ENCODE results near the gene RAB3B. TPM values are rescaled to one million over a fixed set of nuclear protein-coding genes. Genes with fewer than 3 reads are reported as not detected.

RAB3B gene
- total and polyA plus RNA-seq, 9 of the 15 experiments (the other 6 are each of a cell fraction or from before 2014, with no cell fraction given): 0.07 to 0.47 (median 0.27) TPM

GRCh38 chr1:51877434-51878307 lies 112.8 kb downstream of the RAB3B start (continued):
- TF ChIP-seq, protein P1, sequence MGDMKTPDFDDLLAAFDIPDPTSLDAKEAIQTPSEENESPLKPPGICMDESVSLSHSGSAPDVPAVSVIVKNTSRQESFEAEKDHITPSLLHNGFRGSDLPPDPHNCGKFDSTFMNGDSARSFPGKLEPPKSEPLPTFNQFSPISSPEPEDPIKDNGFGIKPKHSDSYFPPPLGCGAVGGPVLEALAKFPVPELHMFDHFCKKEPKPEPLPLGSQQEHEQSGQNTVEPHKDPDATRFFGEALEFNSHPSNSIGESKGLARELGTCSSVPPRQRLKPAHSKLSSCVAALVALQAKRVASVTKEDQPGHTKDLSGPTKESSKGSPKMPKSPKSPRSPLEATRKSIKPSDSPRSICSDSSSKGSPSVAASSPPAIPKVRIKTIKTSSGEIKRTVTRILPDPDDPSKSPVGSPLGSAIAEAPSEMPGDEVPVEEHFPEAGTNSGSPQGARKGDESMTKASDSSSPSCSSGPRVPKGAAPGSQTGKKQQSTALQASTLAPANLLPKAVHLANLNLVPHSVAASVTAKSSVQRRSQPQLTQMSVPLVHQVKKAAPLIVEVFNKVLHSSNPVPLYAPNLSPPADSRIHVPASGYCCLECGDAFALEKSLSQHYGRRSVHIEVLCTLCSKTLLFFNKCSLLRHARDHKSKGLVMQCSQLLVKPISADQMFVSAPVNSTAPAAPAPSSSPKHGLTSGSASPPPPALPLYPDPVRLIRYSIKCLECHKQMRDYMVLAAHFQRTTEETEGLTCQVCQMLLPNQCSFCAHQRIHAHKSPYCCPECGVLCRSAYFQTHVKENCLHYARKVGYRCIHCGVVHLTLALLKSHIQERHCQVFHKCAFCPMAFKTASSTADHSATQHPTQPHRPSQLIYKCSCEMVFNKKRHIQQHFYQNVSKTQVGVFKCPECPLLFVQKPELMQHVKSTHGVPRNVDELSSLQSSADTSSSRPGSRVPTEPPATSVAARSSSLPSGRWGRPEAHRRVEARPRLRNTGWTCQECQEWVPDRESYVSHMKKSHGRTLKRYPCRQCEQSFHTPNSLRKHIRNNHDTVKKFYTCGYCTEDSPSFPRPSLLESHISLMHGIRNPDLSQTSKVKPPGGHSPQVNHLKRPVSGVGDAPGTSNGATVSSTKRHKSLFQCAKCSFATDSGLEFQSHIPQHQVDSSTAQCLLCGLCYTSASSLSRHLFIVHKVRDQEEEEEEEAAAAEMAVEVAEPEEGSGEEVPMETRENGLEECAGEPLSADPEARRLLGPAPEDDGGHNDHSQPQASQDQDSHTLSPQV (IDR thresholded peaks at IDR 0.05): peak; percentile 54; the same call in 1 of the 2 replicates
- TF ChIP-seq, protein P2, sequence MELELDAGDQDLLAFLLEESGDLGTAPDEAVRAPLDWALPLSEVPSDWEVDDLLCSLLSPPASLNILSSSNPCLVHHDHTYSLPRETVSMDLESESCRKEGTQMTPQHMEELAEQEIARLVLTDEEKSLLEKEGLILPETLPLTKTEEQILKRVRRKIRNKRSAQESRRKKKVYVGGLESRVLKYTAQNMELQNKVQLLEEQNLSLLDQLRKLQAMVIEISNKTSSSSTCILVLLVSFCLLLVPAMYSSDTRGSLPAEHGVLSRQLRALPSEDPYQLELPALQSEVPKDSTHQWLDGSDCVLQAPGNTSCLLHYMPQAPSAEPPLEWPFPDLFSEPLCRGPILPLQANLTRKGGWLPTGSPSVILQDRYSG (tag; conservative IDR thresholded peaks at IDR 0.05; ENCODE audit: low read depth): no peak
- peak; percentile 39 for TF ChIP-seq CHD1 (IDR thresholded peaks at IDR 0.05; ENCODE audit: low read length)
- TF ChIP-seq POLR3A (IDR thresholded peaks at IDR 0.05; ENCODE audit: borderline replicate concordance, extremely low read depth, insufficient read depth, insufficient read length): no peak
- no peak for TF ChIP-seq SIN3B (IDR thresholded peaks at IDR 0.05; ENCODE audit: low read depth)
- TF ChIP-seq FOXP4 (CRISPR knock-in tag; IDR thresholded peaks at IDR 0.05; ENCODE audit: borderline replicate concordance): 0 out of 2 replicates have a peak, but pooled peaks have one; percentile 87
- no peak for TF ChIP-seq CBX8 (IDR thresholded peaks at IDR 0.05; ENCODE audit: borderline replicate concordance, extremely low read depth, low read depth, low read length, poor library complexity, severe bottlenecking)
- no peak for TF ChIP-seq ZNF212 (CRISPR knock-in tag; IDR thresholded peaks at IDR 0.05)
- TF ChIP-seq CHD2 (IDR thresholded peaks at IDR 0.05; ENCODE audit: low read depth, low read length): no peak
- peak; percentile 14; the same call in 1 of the 2 replicates for TF ChIP-seq EP400 (IDR thresholded peaks at IDR 0.05)
- TF ChIP-seq ZNF324 (CRISPR knock-in tag; IDR thresholded peaks at IDR 0.05): no peak
- TF ChIP-seq HOXB6 (CRISPR knock-in tag; IDR thresholded peaks at IDR 0.05; ENCODE audit: borderline replicate concordance): no peak
- TF ChIP-seq SMAD4 (CRISPR knock-in tag; conservative IDR thresholded peaks at IDR 0.05): no peak
- TF ChIP-seq NR2C1 (IDR thresholded peaks at IDR 0.05): peak; percentile 14; the same call in 1 of the 2 replicates
- no peak for TF ChIP-seq NR2C1 (tag; IDR thresholded peaks at IDR 0.05)
- 0 out of 2 replicates have a peak, but pooled peaks have one; percentile 12 for TF ChIP-seq GABPB1 (CRISPR knock-in tag; IDR thresholded peaks at IDR 0.05)
- TF ChIP-seq ZNF134 (CRISPR knock-in tag; conservative IDR thresholded peaks at IDR 0.05): no peak
- 0 out of 2 replicates have a peak, but pooled peaks have one; percentile 61 for TF ChIP-seq ZBTB43 (CRISPR knock-in tag; IDR thresholded peaks at IDR 0.05)
